Keratinocyte (primary cell): ENCODE measurements around the gene ITPR1. TPM values are rescaled to one million over a fixed set of nuclear protein-coding genes. Genes with fewer than 3 reads are reported as not detected.

Experiments
- DNase-seq: peaks from one replicate; pipeline ENCODE4 v3.0.0-alpha.2; 2011; ENCODE audit warnings: low read depth, missing footprints, low spot score
- FAIRE-seq: peaks from 2 replicates; lab custom pipeline; 2011; peaks lifted over from hg19 to GRCh38; lab: Jason Lieb, UNC
- H2AFZ ChIP-seq: 2 replicates; pipeline ENCODE4 v1.6.0; 2012; ENCODE audit warnings: low read length, control low read depth, inconsistent platforms; ENCODE audit not compliant: control insufficient read depth
- H3K27ac ChIP-seq: 2 replicates; pipeline ENCODE4 v1.5.1; 2011; ENCODE audit warnings: low read length; ENCODE audit not compliant: control insufficient read depth, insufficient read depth
- H3K27me3 ChIP-seq: 3 replicates; pipeline ENCODE4 v1.6.0; 2011; ENCODE audit warnings: low read length; ENCODE audit not compliant: control insufficient read depth, insufficient read depth; ENCODE audit errors: extremely low read depth
- H3K36me3 ChIP-seq, 2 experiments: 2 replicates in 1 of 2; 3 replicates in 1 of 2; pipeline ENCODE4 v1.5.1; 2011; ENCODE audit warnings: low read length in 2 of 2, mild to moderate bottlenecking in 1 of 2; ENCODE audit not compliant: control insufficient read depth in 2 of 2, insufficient read depth in 2 of 2; ENCODE audit errors: extremely low read depth in 1 of 2
- H3K4me1 ChIP-seq: 3 replicates; pipeline ENCODE4 v1.5.1; 2011; ENCODE audit warnings: low read length; ENCODE audit not compliant: control insufficient read depth, insufficient read depth; ENCODE audit errors: extremely low read depth
- H3K4me2 ChIP-seq: 3 replicates; pipeline ENCODE4 v1.6.0; 2011; ENCODE audit warnings: low read depth, low read length; ENCODE audit not compliant: control insufficient read depth, insufficient read depth; ENCODE audit errors: extremely low read depth
- H3K4me3 ChIP-seq, 3 experiments: fragments of 200-600 bp in 1 of 3; sonication (generic) in 1 of 3; 2 replicates in 2 of 3; 3 replicates in 1 of 3; pipeline ENCODE4 v1.5.1; 2011 to 2016; ENCODE audit warnings: low read length in 3 of 3, mild to moderate bottlenecking in 3 of 3, control low read depth in 2 of 3, inconsistent platforms in 1 of 3, low read depth in 1 of 3, mixed read lengths in 1 of 3, mixed run types in 1 of 3, moderate library complexity in 1 of 3; ENCODE audit not compliant: control insufficient read depth in 2 of 3, insufficient read depth in 2 of 3; ENCODE audit errors: extremely low read depth in 1 of 3
- H3K79me2 ChIP-seq: 2 replicates; pipeline ENCODE4 v1.6.0; 2012; ENCODE audit warnings: low read length; ENCODE audit not compliant: control insufficient read depth, insufficient read depth
- H3K9ac ChIP-seq: 3 replicates; pipeline ENCODE4 v1.6.0; 2011; ENCODE audit warnings: low read length; ENCODE audit not compliant: control insufficient read depth, insufficient read depth; ENCODE audit errors: extremely low read depth
- H3K9me1 ChIP-seq: 3 replicates; pipeline ENCODE4 v1.6.0; 2011; ENCODE audit warnings: low read length; ENCODE audit not compliant: control insufficient read depth, insufficient read depth; ENCODE audit errors: extremely low read depth
- H3K9me3 ChIP-seq: 2 replicates; pipeline ENCODE4 v1.5.1; 2012; ENCODE audit warnings: low read depth, low read length; ENCODE audit not compliant: control insufficient read depth
- H4K20me1 ChIP-seq: 3 replicates; pipeline ENCODE4 v1.6.0; 2011; ENCODE audit warnings: low read length; ENCODE audit not compliant: control insufficient read depth, insufficient read depth; ENCODE audit errors: extremely low read depth
- EZH2 ChIP-seq: IDR thresholded peaks from one replicate; pipeline ENCODE4 v1.6.1; 2012; ENCODE audit warnings: inconsistent platforms, mild to moderate bottlenecking, low read length, moderate library complexity
- dilution Hi-C: fragments of 300-500 bp; cut with MboI; formaldehyde crosslinking; loops from one replicate; pipeline ENCODE4 v1.7.0; 2020; ENCODE audit warnings: low sequenced_read_pairs; ENCODE audit not compliant: extremely low pct_ligation_motif_present
- polyA plus RNA-seq, 5 experiments: library from polyadenylated mRNA; depleted of rRNA in 3 of 5; stranded (reverse) in 3 of 5; stranded (forward) in 1 of 5; unstranded in 1 of 5; fragments of >200 nt; gene quantifications; 1 replicate in 1 of 5; 2 replicates in 3 of 5; 3 replicates in 1 of 5; pipeline versions ENCODE4 v1.2.1 to v1.2.3, GENCODE V29; 2011 to 2012; ENCODE audit warnings: missing spikeins in 2 of 5, low read depth in 1 of 5, low replicate concordance in 1 of 5
- TF ChIP-seq, protein P1 (sequence below), 3 experiments: IDR thresholded peaks in 1 of 3; conservative IDR thresholded peaks in 1 of 3; optimal IDR thresholded peaks in 1 of 3; 2 replicates in 2 of 3; 3 replicates in 1 of 3; pipeline versions ENCODE3 to v1.5.1; 2011; ENCODE audit warnings: low read length in 3 of 3, mild to moderate bottlenecking in 3 of 3, moderate library complexity in 2 of 3, control low read depth in 1 of 3, inconsistent platforms in 1 of 3; ENCODE audit not compliant: insufficient read depth in 2 of 3; ENCODE audit errors: extremely low read depth in 1 of 3

Gene ITPR1
- polyA plus RNA-seq, 1 donor (not counting 4 experiments of a cell fraction or from before 2014, with no cell fraction given) = 3.5 TPM

DNA sequence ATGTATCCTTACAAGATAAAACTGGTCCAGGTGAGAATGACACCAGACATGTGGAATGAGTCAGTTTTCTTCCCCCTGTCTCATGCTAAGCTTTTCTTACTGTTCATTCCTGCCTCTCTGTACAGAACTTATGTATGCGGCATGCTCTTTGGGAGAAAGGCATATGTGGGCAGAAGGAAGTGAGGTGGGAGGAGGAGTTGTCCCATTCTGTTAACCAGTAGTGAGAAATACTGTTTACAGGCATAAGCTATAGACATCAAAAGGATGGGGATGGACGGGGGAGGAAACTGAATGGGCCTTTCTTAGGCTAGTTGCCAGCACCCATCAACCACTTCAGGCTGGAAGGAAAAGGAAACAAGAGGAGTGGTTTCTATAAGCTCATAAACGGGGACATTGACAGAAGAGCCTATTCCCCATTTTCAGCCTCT, 342.5 kb downstream of the ITPR1 start:
- Histone ChIP-seq H3K9ac (no peak overlapping the region), H2AFZ (no peak overlapping the region), H3K4me1 (peaks cover 19% of the 10 kb centered on the region), H3K9me1 (no peaks in the 10 kb centered on the region), H3K36me3 (no peaks in the 10 kb centered on the region), H3K27me3 (no peaks in the 10 kb centered on the region), H4K20me1 (no peaks in the 10 kb centered on the region), H3K4me3 (no peak overlapping the region), H3K9me3 (no peaks in the 10 kb centered on the region), H3K27ac (no peak overlapping the region), H3K4me2 (no peak overlapping the region), H3K79me2 (no peaks in the 10 kb centered on the region)
- FAIRE-seq = no peak
- dilution Hi-C loops = no loop called here
- TF ChIP-seq, protein P1, sequence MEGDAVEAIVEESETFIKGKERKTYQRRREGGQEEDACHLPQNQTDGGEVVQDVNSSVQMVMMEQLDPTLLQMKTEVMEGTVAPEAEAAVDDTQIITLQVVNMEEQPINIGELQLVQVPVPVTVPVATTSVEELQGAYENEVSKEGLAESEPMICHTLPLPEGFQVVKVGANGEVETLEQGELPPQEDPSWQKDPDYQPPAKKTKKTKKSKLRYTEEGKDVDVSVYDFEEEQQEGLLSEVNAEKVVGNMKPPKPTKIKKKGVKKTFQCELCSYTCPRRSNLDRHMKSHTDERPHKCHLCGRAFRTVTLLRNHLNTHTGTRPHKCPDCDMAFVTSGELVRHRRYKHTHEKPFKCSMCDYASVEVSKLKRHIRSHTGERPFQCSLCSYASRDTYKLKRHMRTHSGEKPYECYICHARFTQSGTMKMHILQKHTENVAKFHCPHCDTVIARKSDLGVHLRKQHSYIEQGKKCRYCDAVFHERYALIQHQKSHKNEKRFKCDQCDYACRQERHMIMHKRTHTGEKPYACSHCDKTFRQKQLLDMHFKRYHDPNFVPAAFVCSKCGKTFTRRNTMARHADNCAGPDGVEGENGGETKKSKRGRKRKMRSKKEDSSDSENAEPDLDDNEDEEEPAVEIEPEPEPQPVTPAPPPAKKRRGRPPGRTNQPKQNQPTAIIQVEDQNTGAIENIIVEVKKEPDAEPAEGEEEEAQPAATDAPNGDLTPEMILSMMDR (optimal IDR thresholded peaks at IDR 0.05 in 1 of 3, IDR thresholded peaks at IDR 0.05 in 1 of 3, conservative IDR thresholded peaks at IDR 0.05 in 1 of 3; ENCODE audit: extremely low read depth in 1 of 3, insufficient read depth in 2 of 3, low read length in 3 of 3) = no peak
- no peak for TF ChIP-seq EZH2
- no peak for DNase-seq

- no peaks in the 10 kb centered on the region for H3K79me2 ChIP-seq
- no peak overlapping the region for H3K9ac ChIP-seq
- H3K4me3 ChIP-seq = no peak overlapping the region
- DNase-seq (no peak), FAIRE-seq (no peak)
- no peak overlapping the region for H2AFZ ChIP-seq
- H3K27ac ChIP-seq = no peak overlapping the region
- H3K4me2 ChIP-seq = no peak overlapping the region
- no peak for TF ChIP-seq EZH2
- TF ChIP-seq, protein P1 (optimal IDR thresholded peaks at IDR 0.05 in 1 of 3, IDR thresholded peaks at IDR 0.05 in 1 of 3, conservative IDR thresholded peaks at IDR 0.05 in 1 of 3; ENCODE audit: extremely low read depth in 1 of 3, insufficient read depth in 2 of 3, low read length in 3 of 3) = no peak
- peaks cover 10% of the 10 kb centered on the region for H3K4me1 ChIP-seq
- dilution Hi-C loops = no loop called here
- H3K36me3 ChIP-seq = no peaks in the 10 kb centered on the region
- H3K9me1 ChIP-seq = no peaks in the 10 kb centered on the region
- no peaks in the 10 kb centered on the region for H3K27me3 ChIP-seq
- no peaks in the 10 kb centered on the region for H4K20me1 ChIP-seq
- H3K9me3 ChIP-seq = no peaks in the 10 kb centered on the region
Measured at GRCh38 chr3:4836516-4836915, 343.4 kb downstream of the ITPR1 start.
